C4-2B (cell line): ENCODE data around the gene SLC12A9.
"Not testable (repeated sequence)": the region's sequence is repeated elsewhere in the genome, so short reads cannot be mapped to it uniquely, and the experiment has no call there.

Source experiments
- H3K27ac ChIP-seq: fragments of 450-650 bp; 2 replicates; pipeline ENCODE4 v1.5.1; 2017
- ZFX ChIP-seq: fragments of 450-650 bp; IDR thresholded peaks from 2 replicates; pipeline ENCODE4 v1.6.1; 2017
- TF ChIP-seq, protein P1 (sequence below): fragments of 450-650 bp; conservative IDR thresholded peaks from 2 replicates; pipeline ENCODE4 v1.5.1; 2017; ENCODE audit warnings: mild to moderate bottlenecking

Gene SLC12A9

DNA sequence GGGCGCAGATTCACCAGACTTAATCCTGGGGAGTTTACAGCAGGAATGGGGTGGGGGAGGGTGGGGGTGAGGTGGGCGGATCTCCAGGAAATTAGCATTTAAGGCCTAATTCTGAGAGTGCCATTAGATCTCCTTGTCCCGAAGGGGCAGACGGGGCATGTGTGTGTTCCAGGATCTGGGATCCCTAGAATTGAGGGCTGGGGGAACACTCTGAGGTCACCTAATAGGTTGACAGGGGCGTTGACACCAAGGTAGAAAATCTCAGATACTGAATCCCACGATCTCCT, 15.8 kb upstream of the SLC12A9 start:
- no peak overlapping the region for H3K27ac ChIP-seq
- TF ChIP-seq, protein P1, sequence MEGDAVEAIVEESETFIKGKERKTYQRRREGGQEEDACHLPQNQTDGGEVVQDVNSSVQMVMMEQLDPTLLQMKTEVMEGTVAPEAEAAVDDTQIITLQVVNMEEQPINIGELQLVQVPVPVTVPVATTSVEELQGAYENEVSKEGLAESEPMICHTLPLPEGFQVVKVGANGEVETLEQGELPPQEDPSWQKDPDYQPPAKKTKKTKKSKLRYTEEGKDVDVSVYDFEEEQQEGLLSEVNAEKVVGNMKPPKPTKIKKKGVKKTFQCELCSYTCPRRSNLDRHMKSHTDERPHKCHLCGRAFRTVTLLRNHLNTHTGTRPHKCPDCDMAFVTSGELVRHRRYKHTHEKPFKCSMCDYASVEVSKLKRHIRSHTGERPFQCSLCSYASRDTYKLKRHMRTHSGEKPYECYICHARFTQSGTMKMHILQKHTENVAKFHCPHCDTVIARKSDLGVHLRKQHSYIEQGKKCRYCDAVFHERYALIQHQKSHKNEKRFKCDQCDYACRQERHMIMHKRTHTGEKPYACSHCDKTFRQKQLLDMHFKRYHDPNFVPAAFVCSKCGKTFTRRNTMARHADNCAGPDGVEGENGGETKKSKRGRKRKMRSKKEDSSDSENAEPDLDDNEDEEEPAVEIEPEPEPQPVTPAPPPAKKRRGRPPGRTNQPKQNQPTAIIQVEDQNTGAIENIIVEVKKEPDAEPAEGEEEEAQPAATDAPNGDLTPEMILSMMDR, result no peak
- TF ChIP-seq ZFX, result no peak

DNA sequence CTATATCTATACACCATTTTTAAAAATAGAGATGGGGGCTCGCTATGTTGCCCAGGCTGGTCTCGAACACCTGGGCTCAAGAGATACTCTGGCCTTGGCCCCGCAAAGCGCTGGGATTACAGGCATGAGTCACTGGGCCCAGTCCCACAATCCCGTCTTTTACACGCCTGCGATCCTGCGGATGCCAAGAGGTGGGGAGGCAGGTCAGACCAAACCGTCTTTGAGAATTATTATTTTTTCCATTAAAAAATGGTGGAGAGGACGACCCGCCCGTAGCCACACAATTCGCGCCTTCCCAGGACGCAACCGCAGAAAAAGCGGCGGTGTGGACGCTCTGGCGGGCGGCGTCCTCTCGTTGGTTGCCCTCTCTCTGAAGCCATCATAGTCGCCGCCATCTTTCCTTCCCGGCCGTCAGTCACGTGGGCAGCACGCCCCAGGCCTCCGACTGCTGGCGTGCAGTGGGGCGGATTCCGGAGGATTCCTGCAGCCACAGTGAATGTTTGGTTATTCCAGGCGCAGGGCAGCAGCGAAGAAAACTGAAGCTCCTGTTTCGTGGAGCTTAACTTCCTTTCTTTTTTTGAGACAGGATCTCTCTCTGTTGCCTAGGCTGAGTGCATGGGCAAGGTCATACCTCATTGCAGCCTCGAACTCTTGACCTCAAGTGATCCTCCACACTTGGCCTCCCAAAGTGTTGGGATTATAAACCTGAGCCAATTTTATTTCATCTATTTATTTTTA, 15.2 kb upstream of the SLC12A9 start:
- TF ChIP-seq, protein P1, result no peak
- no peak for TF ChIP-seq ZFX
- no peak overlapping the region for H3K27ac ChIP-seq

DNA sequence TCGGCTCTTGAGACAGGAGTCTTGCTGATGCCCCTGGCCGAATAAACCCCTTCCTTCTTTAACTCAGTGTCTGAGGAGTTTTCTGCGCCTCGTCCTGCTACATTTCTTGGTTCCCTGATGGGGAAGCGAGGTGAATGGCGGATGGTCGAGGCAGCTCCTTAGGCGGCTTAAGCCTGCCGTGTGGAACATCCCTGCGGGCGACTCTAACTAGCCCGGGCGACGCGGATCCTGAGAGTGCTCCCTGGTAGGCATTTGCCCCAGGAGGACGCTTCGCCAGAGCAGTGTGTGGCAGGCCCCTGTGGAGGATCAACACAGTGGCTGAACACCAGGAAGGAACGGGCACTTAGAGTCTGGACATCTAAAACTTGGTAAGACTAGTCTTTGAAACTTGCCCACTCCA, 13.2 kb upstream of the SLC12A9 start:
- no peak overlapping the region for H3K27ac ChIP-seq
- TF ChIP-seq ZFX, result no peak
- TF ChIP-seq, protein P1, result no peak

DNA sequence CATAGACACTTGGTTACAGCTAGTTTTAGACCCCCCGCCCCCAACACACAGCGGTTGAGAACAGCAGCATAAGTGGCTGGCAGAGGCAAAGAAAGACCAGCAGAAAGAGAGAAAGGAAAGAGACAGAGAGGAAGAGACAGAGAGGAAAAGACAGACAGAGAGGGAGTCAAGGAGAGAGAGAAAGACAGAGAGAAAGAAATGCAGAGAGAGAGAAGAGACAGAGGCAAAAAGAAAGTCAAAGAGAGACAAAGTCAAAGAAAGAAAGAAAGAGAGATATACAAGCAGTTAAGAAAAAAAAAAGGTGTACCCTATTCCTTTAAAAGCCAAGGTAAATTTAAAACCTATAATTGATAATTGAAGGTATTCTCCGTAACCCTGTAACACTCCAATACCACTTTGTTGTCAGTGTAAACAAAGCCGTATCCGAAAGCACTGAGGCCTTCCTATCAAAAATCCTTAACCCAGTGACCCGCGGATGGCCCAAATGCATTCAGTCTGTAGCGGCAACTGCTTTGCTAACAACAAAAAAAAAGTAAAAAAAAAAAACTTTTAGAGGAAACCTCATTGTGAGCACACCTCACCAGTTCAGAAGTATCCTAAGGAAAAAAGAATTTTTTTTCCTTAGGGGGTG, 11.9 kb upstream of the SLC12A9 start:
- no peak overlapping the region for H3K27ac ChIP-seq
- no peak for TF ChIP-seq ZFX
- TF ChIP-seq, protein P1, result no peak

DNA sequence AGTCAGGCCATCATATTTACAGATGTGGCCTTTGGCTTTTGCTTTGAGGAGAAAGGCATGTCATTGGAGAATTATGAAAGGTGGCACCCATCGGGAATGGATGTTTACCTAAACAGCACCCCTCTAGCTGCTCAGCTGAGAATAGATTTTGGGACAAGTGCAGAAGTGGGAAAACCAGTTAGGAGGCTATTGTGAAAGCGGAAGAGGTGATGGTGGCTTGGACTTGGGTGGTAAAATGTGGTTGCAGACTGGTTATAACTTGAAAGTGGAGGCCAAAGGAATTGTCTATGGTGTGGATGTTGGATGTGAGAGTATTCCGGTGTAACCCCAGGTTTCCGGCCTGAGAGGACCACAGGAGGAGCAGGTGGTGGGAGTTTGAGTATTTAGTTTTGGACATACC, 5.2 kb upstream of the SLC12A9 start:
- TF ChIP-seq, protein P1, result no peak
- TF ChIP-seq ZFX, result no peak
- H3K27ac ChIP-seq, result no peak overlapping the region

DNA sequence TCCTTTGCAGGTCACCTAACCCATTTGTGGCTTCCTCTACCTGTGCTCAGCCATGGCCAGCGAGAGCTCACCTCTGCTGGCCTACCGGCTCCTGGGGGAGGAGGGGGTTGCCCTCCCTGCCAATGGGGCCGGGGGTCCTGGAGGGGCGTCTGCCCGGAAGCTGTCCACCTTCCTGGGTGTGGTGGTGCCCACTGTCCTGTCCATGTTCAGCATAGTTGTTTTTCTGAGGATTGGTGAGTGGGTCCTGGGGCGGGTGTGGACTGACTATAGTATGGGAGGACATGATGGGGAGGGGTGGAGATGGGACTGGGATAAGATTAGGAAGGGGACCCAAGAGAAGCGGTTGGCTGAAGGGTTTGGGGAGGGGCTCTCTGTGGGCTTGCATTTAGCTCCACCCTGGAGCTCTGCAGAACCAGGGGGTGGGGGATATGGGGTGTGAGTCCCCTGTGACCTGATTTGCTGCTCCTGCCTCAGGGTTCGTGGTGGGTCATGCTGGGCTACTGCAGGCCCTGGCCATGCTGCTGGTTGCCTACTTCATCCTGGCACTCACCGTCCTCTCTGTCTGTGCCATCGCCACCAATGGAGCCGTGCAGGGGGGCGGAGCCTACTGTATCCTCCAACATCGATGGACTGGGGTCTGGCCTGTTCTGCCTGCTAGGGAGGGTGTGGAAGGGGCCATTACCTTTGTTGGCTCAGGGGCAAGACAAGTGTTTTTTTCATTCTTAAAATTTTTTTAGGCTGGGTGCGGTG, 1.8 kb downstream of the SLC12A9 start:
- no peak overlapping the region for H3K27ac ChIP-seq
- no peak for TF ChIP-seq ZFX

DNA sequence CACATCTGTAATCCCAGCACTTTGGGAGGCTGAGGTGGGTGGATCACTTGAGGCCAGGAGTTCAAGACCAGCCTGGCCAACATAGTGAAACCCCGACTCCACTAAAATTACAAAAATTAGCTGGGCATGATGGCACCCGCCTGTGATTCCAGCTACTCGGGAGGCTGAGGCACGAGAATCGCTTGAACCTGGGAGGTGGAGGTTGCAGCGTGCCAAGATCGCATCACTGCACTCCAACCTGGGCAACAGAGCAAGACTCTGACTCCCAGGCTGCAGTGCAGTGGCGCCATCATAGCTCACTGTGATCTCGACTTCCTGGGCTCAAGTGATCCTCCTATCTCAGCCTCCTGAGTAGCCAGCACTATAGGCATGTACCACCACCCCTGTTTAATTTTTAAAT, 2.4 kb downstream of the SLC12A9 start:
- H3K27ac ChIP-seq, result not testable (repeated sequence)

DNA sequence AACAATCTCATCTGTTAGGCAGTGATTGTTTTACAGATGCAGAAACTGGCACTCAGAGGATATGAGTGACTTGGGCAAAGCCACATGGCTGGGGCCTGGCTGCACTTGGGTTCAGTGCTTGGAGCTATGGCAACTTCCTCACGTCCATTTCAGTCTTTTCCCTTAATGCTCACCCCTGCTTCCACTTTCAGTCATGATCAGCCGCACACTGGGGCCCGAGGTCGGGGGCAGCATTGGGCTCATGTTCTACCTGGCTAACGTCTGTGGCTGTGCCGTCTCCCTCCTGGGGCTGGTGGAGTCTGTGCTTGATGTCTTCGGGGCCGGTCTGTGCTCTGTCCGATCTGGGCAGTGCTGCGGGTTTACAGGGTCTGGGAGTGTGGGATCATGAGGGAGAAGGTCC, 3.0 kb downstream of the SLC12A9 start:
- no peak for TF ChIP-seq ZFX
- TF ChIP-seq, protein P1, result no peak
- H3K27ac ChIP-seq, result no peak overlapping the region
